ENCODE data around the gene PINLYP. TPM values are rescaled to one million over a fixed set of nuclear protein-coding genes. Genes with fewer than 3 reads are reported as not detected.
A peak's percentile ranks its signal among the peaks of the same experiment; 100 is the strongest.

The PINLYP gene
- total RNA-seq, 1 experiment from 2014 or later = not detected

DNA sequence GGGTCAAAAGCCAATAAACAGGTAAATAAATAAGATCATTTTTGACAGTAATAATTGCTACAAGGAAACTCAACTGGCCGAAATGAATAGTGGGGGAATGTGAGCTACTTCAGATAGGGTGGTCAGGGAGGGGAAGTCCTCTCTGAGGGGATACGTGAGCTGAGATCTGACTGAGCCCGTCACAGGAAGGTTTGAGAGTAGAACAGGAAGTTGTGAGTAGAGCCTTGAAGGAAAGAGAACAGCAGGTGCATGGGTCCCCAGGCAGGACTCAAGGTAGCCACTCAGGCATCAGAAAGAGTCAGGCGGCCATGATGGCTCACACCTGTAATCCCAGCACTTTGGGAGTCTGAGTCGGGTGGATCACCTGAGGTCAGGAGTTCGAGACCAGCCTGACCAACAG, 14.1 kb downstream of the PINLYP start:
- Mint-ChIP-seq H3K4me1 (ENCODE audit: low read depth, unreplicated experiment) (peaks cover 7% of the 10 kb centered on the region), H3K4me3 (ENCODE audit: unreplicated experiment) (no peak overlapping the region), H3K27ac (ENCODE audit: unreplicated experiment) (no peak overlapping the region), H3K36me3 (ENCODE audit: insufficient read depth, unreplicated experiment) (peaks cover 30% of the 10 kb centered on the region), H3K9me3 (ENCODE audit: unreplicated experiment) (no peaks in the 10 kb centered on the region), H3K27me3 (ENCODE audit: insufficient read depth, unreplicated experiment) (no peaks in the 10 kb centered on the region)
- no peaks in the 10 kb centered on the region for H3K9me3 ChIP-seq
- intact Hi-C loops (cut with micrococcal nuclease; ENCODE audit: unreplicated experiment) = loop anchor here (10.0 kb wide), 2 partner anchors 125 to 195 kb away; partner anchors contain the start of genes KCNN4 and LYPD3
- POLR2A ChIA-PET = no interaction called here
- no peaks in the 10 kb centered on the region; the same call in 1 of the 2 replicates for H3K27me3 ChIP-seq (replicated peaks; ENCODE audit: control insufficient read depth, insufficient read depth, low read length)
- CTCF ChIA-PET = no interaction called here
- no peaks in the 10 kb centered on the region for H3K4me1 ChIP-seq
- H3K4me3 ChIP-seq (ENCODE audit: low read depth, low read length) = no peak overlapping the region
- no peak for DNase-seq
- TF ChIP-seq, protein P1, sequence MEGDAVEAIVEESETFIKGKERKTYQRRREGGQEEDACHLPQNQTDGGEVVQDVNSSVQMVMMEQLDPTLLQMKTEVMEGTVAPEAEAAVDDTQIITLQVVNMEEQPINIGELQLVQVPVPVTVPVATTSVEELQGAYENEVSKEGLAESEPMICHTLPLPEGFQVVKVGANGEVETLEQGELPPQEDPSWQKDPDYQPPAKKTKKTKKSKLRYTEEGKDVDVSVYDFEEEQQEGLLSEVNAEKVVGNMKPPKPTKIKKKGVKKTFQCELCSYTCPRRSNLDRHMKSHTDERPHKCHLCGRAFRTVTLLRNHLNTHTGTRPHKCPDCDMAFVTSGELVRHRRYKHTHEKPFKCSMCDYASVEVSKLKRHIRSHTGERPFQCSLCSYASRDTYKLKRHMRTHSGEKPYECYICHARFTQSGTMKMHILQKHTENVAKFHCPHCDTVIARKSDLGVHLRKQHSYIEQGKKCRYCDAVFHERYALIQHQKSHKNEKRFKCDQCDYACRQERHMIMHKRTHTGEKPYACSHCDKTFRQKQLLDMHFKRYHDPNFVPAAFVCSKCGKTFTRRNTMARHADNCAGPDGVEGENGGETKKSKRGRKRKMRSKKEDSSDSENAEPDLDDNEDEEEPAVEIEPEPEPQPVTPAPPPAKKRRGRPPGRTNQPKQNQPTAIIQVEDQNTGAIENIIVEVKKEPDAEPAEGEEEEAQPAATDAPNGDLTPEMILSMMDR (IDR thresholded peaks at IDR 0.05; ENCODE audit: insufficient read depth in 1 of 2, low read depth in 1 of 2, low read length in 1 of 2, severe bottlenecking in 1 of 2, unreplicated experiment in 1 of 2) = no peak
- no TSS peak for BruUV-seq (replicated peaks)
- no peaks in the 10 kb centered on the region for H3K36me3 ChIP-seq (ENCODE audit: control insufficient read depth, insufficient read depth, low read length)

DNA sequence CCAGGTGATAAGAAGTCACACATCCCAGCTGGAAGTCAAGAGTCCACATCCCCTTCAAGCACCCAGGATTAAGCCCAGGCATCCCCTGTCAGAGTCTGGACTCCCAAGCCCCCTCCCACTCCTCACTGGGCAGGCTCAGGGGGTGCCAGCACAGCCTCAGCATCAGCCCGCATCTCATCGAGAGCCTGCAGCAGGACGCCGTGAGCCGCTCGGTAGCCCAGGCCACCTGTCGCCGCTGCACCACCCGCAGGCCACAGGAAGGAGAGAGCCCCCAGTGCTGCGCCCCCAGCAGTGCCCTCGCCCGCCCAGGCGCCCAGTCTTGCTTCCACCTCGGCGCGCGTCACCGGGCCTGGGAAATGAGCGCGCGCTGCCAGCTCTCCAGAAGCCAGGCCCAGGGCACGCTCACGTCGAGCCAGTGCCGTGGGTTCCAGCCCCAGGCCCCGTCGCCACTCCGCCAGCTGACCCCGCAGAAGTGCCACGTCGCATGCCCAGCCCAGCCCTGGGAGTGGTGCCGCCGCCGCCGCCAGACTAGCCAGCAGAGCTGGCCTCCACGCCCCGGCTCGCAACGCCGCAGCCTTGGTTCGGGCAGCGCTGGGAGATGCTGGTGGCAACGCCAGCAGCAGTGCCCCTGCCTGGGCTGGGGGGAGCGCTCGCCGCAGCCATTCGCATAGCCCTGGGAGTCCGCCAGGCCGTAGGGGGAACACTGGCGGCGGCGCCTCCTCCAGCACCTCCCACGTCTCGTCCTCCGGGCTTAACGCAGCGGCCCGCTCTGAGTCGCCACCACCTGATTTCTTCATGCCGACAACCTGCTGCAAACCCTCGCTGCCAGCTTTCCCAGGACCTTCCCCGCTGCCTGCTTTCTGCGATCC, 16.5 kb downstream of the PINLYP start:
- no peaks in the 10 kb centered on the region for H3K27me3 ChIP-seq (replicated peaks; ENCODE audit: control insufficient read depth, insufficient read depth, low read length)
- intact Hi-C loops (cut with micrococcal nuclease; ENCODE audit: unreplicated experiment) = loop anchor here (10.0 kb wide), 2 partner anchors 127 to 193 kb away; partner anchors contain the start of genes KCNN4 and LYPD3
- H3K27me3 Mint-ChIP-seq (ENCODE audit: insufficient read depth, unreplicated experiment) = no peaks in the 10 kb centered on the region
- ChIA-PET CTCF (no interaction called here), POLR2A (no interaction called here)
- no peaks in the 10 kb centered on the region for H3K9me3 Mint-ChIP-seq (ENCODE audit: unreplicated experiment)
- peaks cover 7% of the 10 kb centered on the region for H3K4me1 Mint-ChIP-seq (ENCODE audit: low read depth, unreplicated experiment)
- H3K27ac Mint-ChIP-seq (ENCODE audit: unreplicated experiment) = no peak overlapping the region
- no peak overlapping the region for H3K4me3 ChIP-seq (ENCODE audit: low read depth, low read length)
- no peaks in the 10 kb centered on the region for H3K36me3 ChIP-seq (ENCODE audit: control insufficient read depth, insufficient read depth, low read length)
- DNase-seq = no peak
- BruUV-seq (replicated peaks) = no TSS peak
- H3K9me3 ChIP-seq = no peaks in the 10 kb centered on the region
- peaks cover 2% of the 10 kb centered on the region; the same call in 1 of the 2 replicates for H3K4me1 ChIP-seq
- H3K36me3 Mint-ChIP-seq (ENCODE audit: insufficient read depth, unreplicated experiment) = peaks cover 39% of the 10 kb centered on the region
- H3K4me3 Mint-ChIP-seq (ENCODE audit: unreplicated experiment) = no peak overlapping the region
- TF ChIP-seq, protein P1 (IDR thresholded peaks at IDR 0.05; ENCODE audit: insufficient read depth in 1 of 2, low read depth in 1 of 2, low read length in 1 of 2, severe bottlenecking in 1 of 2, unreplicated experiment in 1 of 2) = no peak

DNA sequence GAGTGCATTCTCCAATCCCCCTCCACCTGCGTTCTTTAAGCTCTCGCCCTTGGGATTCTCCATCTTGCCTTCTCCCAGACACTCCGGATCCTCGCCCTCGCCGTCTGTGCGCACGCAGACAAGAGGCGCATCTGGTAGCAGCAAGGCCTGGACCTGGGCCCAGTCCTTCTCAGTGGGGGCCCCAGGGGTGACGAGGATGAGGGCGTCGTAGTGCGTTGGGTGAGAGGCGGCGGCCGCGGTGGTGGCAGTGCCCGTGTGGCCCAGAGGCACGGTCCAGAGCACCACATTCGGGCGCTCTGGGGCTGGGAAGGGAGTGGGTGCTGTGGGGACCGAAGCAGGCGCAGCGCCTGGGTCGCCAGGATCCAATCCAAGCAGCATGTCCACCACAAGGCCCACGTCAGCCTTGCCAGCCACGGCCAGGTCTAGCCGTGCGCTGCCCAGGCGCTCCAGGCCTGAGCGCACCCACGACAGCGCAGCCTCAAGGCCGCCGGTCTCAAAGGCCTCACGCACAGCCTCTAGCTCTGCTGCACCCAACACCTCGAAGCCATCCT, 17.3 kb downstream of the PINLYP start:
- no peak overlapping the region for H3K4me3 ChIP-seq (ENCODE audit: low read depth, low read length)
- CTCF ChIA-PET = no interaction called here
- H3K27me3 ChIP-seq (replicated peaks; ENCODE audit: control insufficient read depth, insufficient read depth, low read length) = no peaks in the 10 kb centered on the region
- Mint-ChIP-seq H3K4me3 (ENCODE audit: unreplicated experiment) (peak overlapping the region; percentile 97), H3K9me3 (ENCODE audit: unreplicated experiment) (no peaks in the 10 kb centered on the region), H3K36me3 (ENCODE audit: insufficient read depth, unreplicated experiment) (peaks cover 45% of the 10 kb centered on the region), H3K4me1 (ENCODE audit: low read depth, unreplicated experiment) (peaks cover 7% of the 10 kb centered on the region), H3K27me3 (ENCODE audit: insufficient read depth, unreplicated experiment) (no peaks in the 10 kb centered on the region), H3K27ac (ENCODE audit: unreplicated experiment) (peak overlapping the region; percentile 84)
- no TSS peak for BruUV-seq (replicated peaks)
- POLR2A ChIA-PET = no interaction called here
- intact Hi-C loops (cut with micrococcal nuclease; ENCODE audit: unreplicated experiment) = loop anchor here (10.0 kb wide), 2 partner anchors 128 to 192 kb away; partner anchors contain the start of genes KCNN4 and LYPD3
- no peaks in the 10 kb centered on the region for H3K9me3 ChIP-seq
- TF ChIP-seq, protein P1 (IDR thresholded peaks at IDR 0.05; ENCODE audit: insufficient read depth in 1 of 2, low read depth in 1 of 2, low read length in 1 of 2, severe bottlenecking in 1 of 2, unreplicated experiment in 1 of 2) = no peak
- peaks cover 6% of the 10 kb centered on the region; the same call in 1 of the 2 replicates for H3K4me1 ChIP-seq
- no peaks in the 10 kb centered on the region for H3K36me3 ChIP-seq (ENCODE audit: control insufficient read depth, insufficient read depth, low read length)
- no peak for DNase-seq

All from Caco-2 (cell line).